HL-60 (cell line): ENCODE measurements around the gene RALGPS2.

Experiments used
- GABPA ChIP-seq: IDR thresholded peaks from 2 replicates; pipeline ENCODE4 v1.6.1; 2012; ENCODE audit warnings: low read depth
- TF ChIP-seq, protein P1 (sequence below): IDR thresholded peaks from one replicate; pipeline ENCODE4 v1.5.1; 2011; ENCODE audit warnings: low read length, control low read depth, inconsistent platforms; ENCODE audit not compliant: insufficient read depth
- TF ChIP-seq, protein P2 (sequence below): IDR thresholded peaks from 2 replicates; pipeline ENCODE4 v1.6.1; 2012; ENCODE audit warnings: low read depth; ENCODE audit not compliant: insufficient replicate concordance

DNA sequence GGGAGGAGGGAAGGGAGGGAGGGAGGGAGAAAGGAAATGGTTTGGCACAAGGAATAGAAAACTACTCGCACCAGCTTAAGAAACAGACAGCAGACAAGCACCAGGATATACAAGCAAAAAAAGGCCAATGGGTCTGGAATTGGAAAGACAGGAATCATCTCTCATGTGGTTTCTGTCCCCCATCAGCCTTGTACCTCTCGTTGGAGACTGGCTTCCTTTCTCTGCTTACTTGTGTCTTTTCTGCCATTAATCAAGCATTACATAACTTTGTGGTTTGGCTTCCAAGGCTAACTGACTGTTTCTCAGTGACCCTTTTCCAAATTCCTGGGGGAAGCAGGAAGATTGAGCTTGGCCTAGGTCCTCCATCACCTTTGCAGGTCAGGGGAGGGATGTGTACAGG lies 11.8 kb upstream of the RALGPS2 start:
- TF ChIP-seq, protein P1, sequence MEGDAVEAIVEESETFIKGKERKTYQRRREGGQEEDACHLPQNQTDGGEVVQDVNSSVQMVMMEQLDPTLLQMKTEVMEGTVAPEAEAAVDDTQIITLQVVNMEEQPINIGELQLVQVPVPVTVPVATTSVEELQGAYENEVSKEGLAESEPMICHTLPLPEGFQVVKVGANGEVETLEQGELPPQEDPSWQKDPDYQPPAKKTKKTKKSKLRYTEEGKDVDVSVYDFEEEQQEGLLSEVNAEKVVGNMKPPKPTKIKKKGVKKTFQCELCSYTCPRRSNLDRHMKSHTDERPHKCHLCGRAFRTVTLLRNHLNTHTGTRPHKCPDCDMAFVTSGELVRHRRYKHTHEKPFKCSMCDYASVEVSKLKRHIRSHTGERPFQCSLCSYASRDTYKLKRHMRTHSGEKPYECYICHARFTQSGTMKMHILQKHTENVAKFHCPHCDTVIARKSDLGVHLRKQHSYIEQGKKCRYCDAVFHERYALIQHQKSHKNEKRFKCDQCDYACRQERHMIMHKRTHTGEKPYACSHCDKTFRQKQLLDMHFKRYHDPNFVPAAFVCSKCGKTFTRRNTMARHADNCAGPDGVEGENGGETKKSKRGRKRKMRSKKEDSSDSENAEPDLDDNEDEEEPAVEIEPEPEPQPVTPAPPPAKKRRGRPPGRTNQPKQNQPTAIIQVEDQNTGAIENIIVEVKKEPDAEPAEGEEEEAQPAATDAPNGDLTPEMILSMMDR: no peak
- TF ChIP-seq, protein P2, sequence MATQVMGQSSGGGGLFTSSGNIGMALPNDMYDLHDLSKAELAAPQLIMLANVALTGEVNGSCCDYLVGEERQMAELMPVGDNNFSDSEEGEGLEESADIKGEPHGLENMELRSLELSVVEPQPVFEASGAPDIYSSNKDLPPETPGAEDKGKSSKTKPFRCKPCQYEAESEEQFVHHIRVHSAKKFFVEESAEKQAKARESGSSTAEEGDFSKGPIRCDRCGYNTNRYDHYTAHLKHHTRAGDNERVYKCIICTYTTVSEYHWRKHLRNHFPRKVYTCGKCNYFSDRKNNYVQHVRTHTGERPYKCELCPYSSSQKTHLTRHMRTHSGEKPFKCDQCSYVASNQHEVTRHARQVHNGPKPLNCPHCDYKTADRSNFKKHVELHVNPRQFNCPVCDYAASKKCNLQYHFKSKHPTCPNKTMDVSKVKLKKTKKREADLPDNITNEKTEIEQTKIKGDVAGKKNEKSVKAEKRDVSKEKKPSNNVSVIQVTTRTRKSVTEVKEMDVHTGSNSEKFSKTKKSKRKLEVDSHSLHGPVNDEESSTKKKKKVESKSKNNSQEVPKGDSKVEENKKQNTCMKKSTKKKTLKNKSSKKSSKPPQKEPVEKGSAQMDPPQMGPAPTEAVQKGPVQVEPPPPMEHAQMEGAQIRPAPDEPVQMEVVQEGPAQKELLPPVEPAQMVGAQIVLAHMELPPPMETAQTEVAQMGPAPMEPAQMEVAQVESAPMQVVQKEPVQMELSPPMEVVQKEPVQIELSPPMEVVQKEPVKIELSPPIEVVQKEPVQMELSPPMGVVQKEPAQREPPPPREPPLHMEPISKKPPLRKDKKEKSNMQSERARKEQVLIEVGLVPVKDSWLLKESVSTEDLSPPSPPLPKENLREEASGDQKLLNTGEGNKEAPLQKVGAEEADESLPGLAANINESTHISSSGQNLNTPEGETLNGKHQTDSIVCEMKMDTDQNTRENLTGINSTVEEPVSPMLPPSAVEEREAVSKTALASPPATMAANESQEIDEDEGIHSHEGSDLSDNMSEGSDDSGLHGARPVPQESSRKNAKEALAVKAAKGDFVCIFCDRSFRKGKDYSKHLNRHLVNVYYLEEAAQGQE: no peak
- no peak for TF ChIP-seq GABPA
